ENCODE data around the gene TAF3.
A peak's percentile ranks its signal among the peaks of the same experiment; 100 is the strongest.

The TAF3 gene

DNA sequence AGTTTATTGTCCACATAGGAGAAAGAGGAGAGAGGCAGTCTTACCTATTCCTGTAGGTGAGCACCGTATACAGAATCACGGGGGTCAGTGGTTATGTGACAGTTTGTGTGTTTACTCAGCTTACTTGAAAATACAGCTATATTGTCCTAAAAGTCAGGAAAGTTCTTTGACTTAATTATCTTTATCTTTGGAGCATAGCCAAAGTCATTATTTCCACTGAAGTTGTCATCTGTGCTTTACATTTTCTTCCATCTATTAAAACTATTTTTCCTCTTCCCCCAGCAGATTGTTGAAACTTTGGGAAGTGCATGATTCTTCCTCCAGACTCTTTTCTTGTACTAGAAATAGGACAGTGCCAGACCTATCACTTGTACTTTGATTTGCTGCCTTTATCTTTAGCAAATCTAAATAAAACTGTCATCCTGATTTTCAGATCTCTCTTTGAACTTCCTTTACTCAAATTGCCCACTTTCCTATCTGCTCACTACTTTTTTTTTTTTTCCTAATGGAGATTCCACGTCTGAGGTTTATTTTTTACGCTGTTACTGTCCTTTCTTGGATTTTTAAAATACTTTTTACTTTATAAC, 58.3 kb downstream of the TAF3 start:
- no peak for DNase-seq (ENCODE audit: low read depth)

DNA sequence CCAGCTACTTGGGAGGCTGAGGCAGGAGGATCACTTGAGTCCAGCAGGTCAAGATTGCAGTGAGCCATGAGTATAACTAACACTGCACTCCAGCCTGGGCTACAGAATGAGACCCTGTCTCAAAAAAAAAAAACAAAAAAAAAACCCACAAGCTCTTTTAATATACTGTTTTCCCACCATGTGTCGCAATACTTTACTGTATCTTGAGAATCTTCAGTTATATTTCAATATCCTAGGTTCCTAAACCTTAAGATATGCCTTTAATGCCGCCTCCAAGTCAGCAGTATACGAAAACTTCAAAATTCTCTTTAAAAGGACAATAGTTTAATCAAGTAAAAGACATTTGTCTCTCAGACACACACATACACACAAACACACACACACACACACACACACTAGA, 62.8 kb downstream of the TAF3 start:
- no peak for DNase-seq (ENCODE audit: low read depth)

- DNase-seq (ENCODE audit: low read depth) = no peak
These were observed 67.8 kb downstream of the TAF3 start for GRCh38 chr10:7886056-7886455.

DNA sequence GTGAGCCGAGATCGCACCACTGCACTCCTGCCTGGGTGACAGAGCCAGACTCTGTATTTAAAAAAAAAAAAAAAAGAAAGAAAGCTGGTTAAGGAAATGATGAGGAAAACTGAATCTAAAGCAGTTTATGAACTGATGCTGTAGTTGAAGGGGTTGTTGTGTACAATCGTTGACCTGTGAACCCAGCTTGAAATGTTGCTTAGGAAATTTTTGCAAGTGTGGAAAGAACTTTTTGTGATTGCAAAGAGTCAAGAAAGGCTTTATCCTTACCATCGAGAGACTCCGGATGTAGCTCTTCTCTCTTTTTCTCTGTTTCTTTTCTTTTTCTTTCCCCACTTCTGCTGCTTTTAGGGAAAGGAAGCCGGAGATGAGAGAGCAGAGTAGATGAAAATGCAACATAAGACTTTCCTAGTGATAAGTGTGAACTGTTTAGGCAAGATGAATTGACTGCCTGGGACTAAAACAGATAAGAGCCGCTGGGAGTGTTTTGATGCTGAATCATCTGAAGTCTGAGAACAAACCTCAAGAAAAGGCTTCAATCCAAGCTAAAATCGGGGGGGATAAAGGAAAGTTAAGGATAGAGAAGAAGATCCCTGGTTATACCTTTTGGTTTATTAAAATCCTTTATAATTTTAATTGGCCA, 69.0 kb downstream of the TAF3 start:
- DNase-seq (ENCODE audit: low read depth) = no peak

GRCh38 chr10:7889947-7890542, 71.7 kb downstream of the TAF3 start:
- no peak for DNase-seq (ENCODE audit: low read depth)

- no peak for DNase-seq (ENCODE audit: low read depth)
These were observed 72.5 kb downstream of the TAF3 start for GRCh38 chr10:7890781-7891180.

GRCh38 chr10:7891634-7892033, 73.3 kb downstream of the TAF3 start:
- DNase-seq (ENCODE audit: low read depth) = no peak

DNA sequence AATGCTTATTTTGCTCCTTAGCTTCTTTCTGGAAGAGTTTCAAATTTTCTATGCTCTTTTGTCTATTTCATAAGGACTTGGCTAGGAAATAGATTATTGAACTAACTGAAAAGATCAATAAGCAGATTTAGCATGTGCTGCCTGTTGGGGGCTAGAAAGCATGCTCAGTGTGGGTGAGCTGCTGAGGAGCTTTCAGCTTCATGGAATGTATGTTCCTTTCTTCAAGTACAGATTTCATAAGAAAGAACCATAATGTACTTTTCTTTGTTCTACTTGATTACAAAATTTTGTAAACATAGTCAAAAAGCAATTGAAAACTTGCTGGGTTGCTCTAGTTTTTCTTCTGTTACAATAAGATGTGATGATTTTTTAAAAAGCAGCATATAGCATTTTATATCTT, 73.8 kb downstream of the TAF3 start:
- DNase-seq (ENCODE audit: low read depth) = no peak

- no peak for DNase-seq (ENCODE audit: low read depth)
These were observed 77.4 kb downstream of the TAF3 start for GRCh38 chr10:7895699-7896090.

- DNase-seq (ENCODE audit: low read depth) = no peak
These were observed 78.0 kb downstream of the TAF3 start for GRCh38 chr10:7896297-7896696.

GRCh38 chr10:7901256-7901655, 83.0 kb downstream of the TAF3 start:
- DNase-seq (ENCODE audit: low read depth) = no peak

DNA sequence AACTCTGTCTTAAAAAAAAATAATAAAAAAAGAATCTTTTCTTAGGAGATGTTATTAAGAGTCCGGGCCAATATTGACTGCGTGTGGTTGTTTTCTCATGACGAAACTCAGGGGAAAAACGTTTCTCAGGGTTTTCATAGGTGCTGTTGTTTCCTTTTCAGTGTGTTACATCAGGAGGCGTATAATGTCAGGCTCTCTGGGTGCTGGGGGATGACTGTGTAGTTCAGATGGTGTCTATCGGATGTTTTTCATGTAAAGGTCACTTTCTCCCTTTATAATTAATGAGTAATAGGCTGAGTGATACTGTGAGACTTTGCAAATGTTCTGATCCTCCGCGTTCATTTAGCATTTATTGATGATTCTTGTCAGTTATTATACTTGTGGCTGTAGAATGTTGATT, 84.1 kb downstream of the TAF3 start:
- DNase-seq (ENCODE audit: low read depth) = no peak

GRCh38 chr10:7903851-7904250, 85.5 kb downstream of the TAF3 start:
- no peak for DNase-seq (ENCODE audit: low read depth)

GRCh38 chr10:7906128-7906527, 87.8 kb downstream of the TAF3 start:
- no peak for DNase-seq (ENCODE audit: low read depth)

DNA sequence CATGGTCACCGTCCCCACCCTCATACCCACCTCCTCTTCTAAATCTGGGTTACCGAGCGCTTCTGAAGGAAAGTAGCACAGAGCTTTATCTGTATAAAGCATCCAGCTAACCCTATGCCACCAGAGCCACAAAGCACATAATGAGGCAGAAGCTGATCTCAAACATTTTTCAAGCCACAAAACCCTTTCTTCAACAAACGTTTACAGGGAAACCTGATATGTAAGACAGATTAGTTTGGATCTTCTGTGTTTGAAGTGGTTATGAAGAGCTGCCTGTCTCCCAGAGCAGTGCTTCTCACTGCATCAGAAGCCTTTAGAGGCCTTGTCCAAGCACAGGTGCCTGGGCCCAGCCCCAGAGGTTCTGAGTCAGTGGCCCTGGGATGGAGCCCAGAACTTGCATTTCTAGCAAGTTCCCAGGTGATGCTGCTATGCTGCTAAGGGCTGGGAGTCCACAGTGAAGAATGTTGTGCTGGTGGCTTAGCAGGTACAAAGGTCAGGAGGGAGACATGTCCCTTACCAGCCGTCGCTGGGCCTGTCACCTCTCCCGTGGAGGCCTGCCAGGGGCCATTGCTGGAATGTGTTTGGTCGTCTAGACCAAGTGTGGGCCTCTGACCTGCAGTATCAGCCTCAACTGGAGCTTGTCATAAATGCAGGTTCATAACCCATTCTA, 90.4 kb downstream of the TAF3 start:
- no peak for DNase-seq (ENCODE audit: low read depth)

DNA sequence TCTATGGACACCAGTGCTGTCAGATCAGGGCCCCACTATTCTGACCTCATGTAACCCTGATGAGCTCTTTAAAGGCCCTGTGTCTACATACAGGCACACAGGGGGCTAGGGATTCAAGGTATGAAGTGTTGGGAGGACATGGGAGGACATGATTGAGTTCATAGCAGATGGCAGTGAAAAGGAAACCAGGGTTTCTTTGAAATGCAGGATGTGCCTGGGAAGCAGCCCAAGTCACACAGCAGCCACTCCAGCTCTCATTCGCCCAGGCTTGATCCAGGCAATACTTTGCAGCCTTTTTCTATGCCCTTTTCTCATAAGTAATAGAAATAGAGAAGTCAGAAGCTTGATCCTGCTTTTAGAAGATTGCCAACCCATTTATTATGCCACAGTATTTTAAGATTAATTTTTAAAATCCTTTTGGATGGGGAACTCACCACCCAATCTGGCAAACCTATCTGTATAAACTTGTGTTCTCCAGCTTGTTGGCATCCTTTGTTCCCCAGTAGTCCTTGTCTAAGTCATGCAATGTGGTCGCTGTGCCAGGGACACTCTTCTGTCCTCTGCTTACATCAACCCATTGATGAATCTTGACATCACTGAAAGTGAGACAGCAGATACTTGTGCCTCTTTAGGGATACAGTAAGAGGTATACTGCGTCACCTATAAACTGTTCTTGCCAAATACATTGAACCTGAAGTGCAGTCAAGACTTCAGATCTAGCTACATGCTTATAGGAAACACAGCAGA, 95.0 kb downstream of the TAF3 start:
- no peak for DNase-seq (ENCODE audit: low read depth)

DNA sequence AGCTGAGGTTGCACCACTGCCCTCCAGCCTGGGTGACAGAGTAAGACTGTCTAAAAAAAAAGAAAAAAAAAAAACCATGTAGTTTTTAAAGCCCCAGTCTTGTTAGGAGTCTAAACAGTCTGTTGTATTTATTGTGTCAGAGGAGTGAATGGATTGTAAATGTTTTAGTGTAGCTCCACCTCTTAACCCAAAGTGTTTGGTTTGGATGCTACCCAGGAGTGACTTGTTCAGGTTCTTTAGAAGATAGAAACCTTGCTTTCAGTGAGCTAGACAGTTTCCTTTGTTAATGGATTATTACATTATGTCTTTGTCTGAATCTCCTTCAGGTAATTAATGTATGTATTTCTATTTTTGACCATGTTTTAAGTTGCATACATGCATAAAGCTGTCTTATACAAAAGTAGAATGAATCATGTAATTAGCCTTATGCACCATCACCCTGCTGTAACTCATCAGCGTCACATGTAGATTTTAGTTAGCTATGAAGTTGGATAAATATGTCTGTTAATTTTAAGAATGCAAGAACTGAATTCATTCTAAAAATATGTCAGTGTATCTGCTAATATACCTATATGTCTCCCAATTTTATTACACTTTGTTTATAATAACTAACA, 97.7 kb downstream of the TAF3 start:
- peak; percentile 24 for DNase-seq (ENCODE audit: low read depth)

DNA sequence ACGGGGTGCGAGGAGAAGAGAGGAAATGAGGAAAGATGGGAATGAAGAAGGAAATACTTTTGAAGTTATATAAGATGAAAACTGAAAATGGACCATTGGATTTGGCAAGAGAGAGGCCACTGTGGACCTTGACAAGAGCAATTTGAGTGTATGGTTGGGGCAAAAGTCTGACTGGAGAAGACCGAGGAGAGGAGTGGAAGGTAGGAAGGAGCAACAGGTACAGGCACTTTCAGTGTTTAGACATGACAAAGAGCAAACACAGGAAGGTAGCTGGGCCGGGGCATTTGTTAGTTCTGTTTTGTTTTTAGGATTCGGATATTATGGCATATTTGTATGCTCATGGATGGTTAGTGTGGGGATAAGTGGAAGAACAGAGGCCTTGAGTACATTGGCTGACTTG, 99.4 kb downstream of the TAF3 start:
- no peak for DNase-seq (ENCODE audit: low read depth)

DNA sequence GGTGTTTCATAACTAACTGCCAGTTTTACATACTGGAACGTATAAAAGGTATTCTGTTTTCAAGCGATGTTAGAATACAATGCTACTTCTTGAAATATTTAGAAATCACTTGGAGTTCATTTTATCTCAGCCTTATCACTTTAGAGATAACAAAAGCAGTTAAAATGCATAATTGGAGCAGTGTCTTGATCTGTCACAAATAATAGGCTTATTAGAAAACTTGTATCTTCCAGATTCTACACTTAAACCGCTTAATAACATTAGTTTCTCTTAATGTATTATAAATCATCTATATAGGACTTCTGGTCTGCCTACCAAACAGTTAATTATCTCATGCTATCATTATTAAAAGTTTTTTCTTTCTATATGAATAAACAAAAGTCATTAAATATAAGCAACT, 104.4 kb downstream of the TAF3 start:
- no peak for DNase-seq (ENCODE audit: low read depth)

DNA sequence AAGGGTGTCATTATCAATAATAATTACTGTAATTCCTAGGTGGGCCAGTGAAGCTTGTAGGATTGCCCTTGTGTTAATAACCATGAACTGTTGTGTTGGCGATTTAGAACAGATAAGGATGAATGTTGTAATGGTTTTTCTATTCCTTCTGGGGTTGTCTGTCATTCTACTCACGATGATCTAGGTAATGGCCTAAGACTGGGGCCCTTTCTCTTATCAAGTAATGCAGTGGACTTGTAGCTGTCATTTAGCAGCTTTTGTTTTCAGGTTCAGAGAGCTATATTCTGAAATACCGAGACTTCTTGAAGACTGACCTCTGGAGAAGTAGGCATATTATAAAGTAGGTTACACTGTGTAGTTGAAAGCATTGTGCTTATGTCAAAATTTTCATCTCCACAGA, 110.2 kb downstream of the TAF3 start:
- DNase-seq (ENCODE audit: low read depth) = no peak

DNA sequence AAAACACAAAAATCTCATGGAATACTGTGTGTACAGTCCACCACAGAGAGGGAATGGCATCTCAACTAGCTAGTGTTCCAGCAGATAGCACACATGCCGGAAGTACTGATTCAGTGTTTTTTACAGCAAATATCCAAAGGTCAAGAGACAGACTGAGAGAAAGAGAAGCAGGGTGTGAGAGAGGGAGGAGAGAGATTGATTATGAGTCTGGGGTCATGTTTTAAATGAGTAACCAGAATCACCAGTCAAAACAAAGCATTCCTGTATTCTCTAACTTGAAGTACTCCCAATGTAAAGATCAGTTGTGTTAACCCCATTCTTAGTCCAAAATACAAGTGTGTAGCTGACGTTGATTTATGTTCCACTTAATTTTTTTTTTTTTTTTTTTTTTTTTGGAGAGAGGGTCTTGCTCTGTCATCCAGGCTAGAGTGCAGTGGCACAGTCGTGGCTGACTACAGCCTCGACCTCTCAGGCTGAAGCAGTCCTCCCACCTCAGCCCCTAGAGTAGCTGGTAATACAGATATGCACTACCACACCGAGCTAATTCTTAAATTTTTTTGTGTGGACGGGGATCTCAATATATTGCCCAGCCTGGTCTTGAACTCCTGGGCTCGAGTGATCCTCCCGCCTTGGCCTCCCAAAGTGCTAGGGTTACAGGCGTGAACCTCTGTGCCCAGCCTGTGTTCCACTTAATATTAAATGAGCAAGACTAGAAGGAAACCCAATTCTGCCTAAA, 114.2 kb downstream of the TAF3 start:
- no peak for DNase-seq (ENCODE audit: low read depth)

DNA sequence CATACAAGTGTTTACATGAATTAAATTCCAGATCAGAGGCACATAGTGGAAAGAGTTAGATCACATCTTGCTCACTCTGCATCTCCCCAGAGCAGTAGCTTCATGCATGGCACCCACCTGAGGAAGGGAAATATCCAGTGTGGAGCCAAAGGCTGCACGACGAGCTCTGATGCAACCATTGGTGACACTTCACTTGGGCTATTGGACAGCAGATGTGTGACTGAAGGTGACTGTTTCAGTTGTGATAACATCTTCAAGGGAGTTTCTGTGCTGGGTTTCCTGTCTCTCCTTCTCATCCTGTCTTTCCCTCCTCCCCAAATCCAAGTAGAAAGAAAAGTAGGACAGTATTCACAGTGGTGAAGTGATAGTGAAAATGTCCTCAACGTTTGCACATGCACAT, 115.0 kb downstream of the TAF3 start:
- DNase-seq (ENCODE audit: low read depth) = no peak
